Stimulated activated CD4-positive, alpha-beta T cell treated with anti-CD3 and anti-CD28 coated beads, Interleukin-15, amount 100 ng/mL, for 48 hours (primary cell): ENCODE measurements around the gene C18orf54.
"Not testable (repeated sequence)": the region's sequence is repeated elsewhere in the genome, so short reads cannot be mapped to it uniquely, and the experiment has no call there.

ENCODE experiments used
- DNase-seq, 2 donors: peaks; one replicate each; pipeline ENCODE4 v3.0.0-alpha.2; 2020; ENCODE audit warnings: low read depth in 2 of 2

The C18orf54 gene

DNA sequence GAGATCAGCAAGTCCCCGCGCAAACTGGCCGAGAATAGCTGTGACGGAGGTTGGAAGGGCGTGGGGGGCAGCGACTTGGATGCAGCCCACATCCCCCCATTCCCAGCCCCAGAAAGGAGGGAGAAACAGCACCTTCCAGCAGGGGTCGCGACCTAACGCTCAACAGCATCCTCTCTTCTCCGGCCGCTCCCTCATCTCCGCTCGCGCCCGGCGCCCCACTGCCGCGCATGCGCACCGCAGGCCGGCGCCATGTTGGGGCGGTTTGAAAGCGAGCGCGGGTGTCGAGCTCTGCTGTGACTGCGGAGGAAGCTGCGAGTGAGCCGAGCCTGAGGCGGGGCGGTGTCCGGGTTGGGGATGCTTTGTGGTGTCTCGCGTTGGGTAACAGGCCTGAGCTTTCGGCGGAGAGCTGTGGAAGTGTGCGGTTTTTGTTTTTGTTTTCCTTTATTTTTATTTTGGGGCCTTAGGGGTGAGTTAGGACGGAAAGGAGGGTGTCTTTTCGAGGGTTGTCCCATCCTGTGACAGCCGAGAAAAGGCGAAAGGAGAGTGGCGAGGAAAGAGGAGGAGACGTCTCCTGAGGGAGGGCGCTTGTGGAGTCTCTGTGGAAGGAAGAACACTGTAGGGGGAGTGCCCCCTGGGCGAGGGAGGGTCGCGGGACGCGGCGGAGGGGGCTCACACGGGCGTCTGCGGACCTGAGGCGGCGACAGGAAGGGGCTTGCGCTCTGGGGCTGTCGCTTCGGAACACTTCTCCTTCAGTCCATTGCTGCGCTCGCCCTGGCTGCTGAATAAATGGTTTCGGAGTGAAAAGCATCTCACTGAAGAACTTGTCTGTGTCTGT is at the start of gene C18orf54, which contains the start of gene STARD6:
C18orf54 (plus strand) TSS at position 247 of the 835 bp plus-strand sequence. CDS start 2,667 bp downstream, outside the sequence.
STARD6 (minus strand) TSS at position 199 of the 835 bp plus-strand sequence. CDS start 3,285 bp downstream, outside the sequence.
- DNase-seq = peak; percentile 78 to 79

DNA sequence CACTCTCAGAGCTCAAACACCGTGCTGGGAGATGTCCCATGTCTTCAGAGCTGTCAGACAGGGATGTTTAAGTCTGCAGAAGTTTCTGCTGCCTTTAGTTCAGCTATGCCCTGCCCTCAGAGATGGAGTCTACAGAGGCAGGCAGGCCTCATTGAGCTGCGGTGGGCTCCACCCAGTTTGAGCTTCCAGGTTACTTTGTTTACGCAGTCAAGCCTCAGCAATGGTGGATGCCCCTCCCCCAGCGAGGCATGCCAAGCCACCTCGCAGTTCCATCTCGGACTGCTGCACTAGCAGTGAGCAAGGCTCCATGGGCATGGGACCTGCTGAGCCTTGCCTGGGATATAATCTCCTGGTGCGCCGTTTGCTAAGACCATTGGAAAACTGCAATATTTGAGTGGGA is 48.1 kb upstream of the C18orf54 start:
- DNase-seq = not testable (repeated sequence)

DNA sequence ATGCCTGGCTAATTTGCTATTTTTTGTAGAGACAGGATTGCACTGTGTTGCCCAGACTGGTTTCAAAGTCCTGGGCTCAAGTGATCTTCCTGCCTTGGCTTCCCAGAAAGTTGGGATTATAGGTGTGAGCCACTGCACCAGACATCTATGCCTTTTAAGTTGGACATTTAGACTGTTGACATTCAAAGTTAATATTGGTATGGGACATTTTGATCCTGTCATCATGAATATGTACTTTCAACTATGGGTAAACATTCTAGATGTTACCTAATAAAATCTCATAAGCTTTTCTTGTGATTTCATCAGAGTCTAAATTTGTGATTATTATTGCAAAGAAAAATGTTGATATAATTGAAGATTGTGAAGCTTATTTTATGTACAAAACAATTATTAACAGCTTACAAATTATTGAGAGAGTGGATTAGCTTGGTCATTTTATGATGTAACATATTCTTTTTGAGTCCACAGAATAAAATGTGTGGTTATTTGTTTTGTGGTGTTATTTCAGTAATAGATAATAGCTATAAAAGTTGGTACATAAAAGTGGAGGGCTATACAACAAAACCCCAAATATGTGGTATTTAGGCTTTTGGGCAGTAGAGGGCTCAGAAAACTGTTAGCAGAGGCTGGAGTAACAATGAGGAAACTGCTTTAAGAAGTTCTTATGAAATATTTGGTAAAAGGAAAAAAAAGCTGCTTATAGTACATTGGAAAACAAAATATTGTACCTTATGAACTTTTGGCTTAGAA is 41.5 kb upstream of the C18orf54 start:
- DNase-seq = no peak

DNA sequence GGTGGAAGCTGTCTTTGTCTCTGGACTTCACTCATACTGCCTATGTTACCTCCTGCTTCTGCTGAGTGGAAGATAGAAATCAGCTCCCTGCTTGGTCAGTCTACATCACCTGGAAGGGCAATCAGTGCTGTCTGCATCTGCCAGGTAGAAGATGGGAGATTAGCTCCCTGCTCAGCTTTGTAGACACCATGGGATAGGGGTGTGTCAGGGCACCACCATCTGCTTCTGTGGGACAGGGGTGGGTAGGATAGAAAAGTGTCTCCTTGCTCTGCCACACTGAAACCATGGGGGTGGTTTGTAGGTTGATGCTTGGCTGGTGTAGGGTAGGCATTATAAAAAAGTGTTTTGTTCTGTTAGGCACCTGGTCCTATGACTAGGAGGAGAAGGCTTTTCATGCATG is 34.1 kb upstream of the C18orf54 start:
- DNase-seq = no peak

DNA sequence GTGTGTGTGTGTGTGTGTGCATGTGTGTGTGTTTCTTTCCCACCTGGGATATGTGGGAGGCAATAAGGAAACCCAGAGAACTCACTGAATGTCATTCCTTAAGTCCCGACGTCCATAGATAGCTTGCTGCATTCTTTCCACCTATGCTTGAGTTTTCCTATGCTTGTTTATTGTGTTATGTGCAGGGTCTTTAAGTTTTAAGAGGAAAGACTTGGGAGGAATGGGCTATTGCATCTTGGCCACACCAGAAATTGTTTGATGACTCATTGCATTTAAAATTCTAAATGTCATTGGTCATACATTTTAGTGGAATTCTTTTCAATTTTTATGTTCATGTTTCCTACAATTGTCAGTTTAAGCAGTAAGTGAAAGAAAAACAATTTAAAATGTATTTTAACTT is 33.7 kb upstream of the C18orf54 start:
- no peak for DNase-seq

DNA sequence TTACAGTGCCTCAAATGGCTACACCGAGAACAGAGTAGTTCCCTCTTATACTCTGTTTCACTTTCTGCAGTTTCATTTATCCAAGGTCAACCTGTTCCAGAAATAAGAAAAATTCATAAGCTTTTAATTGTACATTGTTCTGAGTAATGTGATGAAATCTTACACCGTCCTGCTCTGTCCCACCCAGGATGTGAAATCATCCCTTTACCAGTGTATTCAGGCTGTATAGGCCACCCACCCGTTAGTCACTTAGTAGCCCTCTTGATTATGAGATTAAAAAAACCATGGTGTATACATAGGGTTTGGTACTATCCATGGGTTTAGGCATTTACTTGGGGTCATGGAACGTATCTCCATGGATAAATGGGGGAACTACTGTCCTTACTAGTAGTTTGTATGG is 29.9 kb upstream of the C18orf54 start:
- DNase-seq = no peak

DNA sequence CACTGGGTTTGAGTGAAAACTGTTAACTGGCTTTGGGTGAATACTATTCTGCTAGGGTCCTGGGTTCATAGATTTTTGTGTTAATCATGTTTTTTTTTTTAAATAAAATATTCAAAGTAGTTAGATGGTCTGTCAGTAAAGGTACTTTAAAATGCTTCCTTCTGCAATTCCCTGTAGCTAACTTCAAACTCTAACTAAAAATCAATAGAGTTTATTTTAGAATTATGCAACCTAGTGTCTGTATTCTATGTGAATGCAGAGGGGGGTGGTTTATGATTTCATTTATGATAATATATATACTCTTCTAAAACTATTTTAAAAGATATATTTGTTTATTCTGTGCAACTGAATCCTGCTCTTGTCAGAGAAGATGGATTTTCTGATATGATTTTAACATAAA is 27.9 kb upstream of the C18orf54 start:
- no peak for DNase-seq

DNA sequence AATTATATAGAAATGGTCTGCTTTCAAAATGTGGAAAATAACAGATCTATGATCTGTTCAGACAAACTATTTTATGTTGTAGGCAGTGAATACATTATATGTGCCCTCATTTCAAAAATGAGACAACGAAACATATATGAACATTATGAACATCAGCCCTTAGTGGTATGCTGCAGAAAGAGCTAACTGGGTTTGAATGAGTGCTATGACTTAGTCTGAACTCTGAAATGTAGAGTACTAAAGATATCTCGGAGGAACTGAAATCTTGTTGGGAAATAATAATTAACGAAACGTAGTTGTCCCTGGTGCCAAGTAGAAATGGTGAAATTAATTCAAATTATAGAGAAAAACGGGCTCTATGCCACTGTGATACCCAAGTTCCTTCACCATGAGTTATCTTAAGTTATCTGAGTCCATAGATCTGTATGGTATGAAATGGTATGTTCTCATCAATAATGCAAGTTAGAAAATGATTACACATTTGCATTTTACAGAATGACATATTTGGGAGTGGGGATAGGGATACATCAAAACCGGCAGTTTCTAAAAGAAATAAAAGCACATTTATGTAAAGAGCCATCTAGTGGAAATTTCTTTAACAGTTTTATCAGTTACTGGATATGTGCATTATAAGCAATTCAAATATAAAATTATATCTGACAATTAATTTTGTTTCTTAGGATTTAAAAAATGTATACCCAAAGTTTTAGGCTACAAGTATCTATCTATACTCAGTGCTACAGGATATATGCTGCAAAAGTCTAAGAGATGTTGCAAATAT is 26.7 kb upstream of the C18orf54 start:
- DNase-seq = no peak

DNA sequence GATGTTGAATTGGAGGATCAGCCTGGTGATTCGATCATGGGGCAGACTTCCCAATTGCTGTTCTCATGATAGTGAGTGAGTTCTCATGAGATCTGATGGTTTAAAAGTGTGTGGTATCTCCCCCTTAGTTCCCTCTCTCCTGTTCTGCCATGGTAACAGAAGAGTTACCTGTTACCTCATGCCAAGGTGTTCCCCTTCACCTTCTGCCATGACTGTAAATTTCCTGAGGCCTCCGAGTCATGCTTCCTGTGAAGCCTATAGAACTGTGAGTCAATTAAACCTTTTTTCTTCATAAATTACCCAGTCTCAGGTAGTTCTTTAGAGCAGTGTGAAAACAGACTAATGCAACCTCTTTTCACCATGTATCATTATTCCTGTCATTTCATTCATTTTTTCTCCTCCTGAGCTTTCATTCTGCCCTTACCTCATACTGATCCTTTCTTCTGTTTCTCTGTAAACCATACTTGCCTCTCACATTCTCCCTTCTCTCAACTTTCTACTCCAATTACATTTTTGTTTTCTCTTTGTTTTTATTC is 22.0 kb upstream of the C18orf54 start:
- peak in 1 of 2 donors; percentile 8 for DNase-seq

DNA sequence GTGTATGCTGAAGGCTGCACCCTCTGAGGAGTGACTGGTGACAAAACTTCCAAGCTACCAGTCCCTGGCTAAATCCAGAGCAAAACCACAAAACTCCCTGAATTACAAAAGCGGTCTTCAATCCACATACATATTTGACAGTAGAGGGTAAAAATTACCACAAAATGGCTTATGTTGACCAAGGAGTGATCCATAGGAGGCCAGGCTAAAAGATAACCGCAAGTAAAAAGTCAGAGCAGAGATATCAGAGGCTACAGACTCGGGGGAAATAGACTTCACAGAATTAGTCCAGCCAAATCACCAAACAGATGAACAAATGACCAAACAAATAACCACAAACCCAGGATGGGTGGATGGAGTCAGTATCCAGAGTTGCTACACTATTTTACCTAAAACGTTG is 19.5 kb upstream of the C18orf54 start:
- DNase-seq = no peak

DNA sequence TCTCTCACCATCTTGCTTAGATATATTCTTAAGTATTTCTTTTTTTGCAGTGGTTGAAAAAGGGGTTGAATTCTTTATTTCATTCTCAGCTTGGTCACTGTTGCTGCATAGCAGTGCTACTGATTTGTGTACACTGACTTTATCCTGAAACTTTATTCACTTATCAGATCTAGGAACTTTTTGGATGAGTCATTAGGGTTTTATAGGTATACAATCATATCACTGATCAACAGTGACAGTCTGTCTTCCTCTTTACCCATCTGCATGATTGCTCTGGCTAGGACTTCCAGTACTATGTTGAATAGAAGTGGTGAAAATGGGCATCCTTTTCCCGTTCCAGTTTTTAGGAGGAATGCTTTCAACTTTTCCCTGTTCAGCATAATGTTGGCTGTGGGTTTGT is 6.5 kb upstream of the C18orf54 start:
- DNase-seq = no peak

DNA sequence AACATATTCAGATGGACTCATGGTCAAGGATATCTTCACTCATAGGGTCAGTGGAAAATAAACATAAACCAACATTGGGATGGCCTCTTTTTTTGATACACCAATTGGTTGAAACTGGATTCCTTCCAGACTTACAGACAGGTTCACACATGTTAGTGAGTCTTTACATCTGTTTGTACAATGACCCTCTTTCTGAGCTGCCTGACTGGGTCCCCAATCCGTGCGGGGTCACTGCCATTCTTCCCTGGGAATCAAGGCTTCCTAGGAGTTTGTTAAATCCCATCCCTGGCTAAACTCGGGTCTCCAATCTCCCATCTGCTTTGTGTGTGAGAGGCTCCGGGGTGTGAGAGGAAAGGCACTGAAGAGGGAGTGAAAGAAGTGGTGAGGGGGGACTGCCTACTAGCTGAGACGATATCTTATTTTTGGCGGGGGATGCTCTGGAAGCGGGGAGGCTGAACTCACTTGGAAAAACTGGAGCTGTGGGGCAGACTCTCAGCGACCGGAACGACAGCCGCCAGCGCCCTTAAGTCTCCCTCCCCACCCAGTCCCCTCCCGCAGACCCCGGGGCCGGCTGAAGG is 535 bp upstream of the C18orf54 start:
- no peak for DNase-seq

DNA sequence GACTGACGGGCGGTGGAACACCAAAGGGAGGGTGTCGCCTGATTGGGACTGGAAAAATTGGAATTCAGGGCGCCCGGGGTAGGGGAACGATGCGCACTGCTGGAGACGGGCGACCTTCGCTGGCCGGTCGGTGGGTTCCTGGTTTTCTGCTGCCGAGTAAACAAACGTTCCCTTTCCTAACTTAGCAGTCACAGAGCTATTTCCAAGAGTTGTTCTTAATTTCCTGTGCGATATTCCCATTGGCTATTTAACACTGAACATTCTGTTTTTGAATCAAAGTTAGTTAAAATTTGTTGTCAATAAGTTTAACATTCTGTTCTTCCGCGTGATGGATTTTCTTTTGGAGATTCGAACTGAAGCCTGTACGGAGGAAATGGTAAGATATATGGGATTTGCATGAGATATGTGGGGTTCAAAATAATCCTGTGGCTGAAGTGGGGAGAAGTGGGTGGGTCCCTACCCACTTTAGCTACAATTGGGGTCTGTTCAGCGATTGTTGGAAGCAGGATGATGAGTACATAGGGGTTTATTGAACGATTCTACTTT is 862 bp downstream of the C18orf54 start:
- DNase-seq = no peak

DNA sequence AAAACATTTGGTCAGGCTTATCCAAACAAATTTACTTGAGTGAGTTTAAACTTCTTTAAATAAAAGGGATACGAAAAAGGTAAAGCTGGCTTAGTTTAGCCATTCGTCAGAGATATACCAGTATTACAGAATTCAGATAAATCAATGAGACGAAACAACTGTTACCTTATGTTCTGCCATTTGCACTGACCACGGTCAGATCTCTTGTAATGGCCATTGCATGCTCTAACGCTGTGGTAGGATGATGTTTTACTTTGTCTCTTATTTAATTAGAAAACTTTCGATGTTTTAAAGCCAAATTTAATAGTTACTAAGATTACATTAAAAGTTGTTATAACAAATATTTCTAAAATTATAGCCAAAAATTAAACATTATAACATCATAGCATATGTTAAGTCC is 1.5 kb downstream of the C18orf54 start:
- no peak for DNase-seq

DNA sequence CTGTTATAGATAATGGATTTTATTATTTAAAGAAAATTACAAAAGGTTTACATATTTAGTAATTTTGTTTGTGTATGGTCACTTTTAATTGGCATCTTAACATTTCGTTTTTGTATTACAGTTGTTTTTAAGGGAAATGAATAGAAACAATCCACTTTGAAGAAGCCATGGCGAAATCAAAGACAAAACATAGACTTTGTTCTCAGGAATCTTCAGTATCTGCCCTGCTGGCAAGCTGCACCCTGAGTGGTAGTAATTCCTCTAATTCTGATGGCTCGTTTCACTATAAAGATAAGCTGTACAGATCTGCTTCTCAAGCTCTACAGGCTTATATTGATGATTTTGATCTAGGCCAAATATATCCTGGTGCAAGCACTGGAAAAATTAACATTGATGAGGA is 2.7 kb downstream of the C18orf54 start:
- no peak for DNase-seq

DNA sequence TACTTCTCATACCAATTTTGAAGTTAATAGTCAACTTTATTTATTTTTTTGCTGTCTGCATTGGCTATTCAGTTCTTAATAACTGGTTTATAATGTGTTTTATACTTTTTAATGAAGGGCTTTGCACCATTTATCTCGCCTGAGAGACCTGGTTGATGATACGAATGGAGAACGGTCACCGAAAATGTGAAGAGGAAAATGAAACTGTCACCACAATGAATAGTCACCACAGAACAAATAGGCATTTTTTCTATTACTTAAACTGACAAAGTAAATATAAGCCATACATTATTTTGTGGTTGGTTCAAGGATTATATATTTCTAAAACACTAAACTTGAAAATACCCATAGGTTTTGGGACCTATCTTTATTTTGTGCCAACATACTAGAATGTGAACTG is 20.4 kb downstream of the C18orf54 start:
- no peak for DNase-seq

DNA sequence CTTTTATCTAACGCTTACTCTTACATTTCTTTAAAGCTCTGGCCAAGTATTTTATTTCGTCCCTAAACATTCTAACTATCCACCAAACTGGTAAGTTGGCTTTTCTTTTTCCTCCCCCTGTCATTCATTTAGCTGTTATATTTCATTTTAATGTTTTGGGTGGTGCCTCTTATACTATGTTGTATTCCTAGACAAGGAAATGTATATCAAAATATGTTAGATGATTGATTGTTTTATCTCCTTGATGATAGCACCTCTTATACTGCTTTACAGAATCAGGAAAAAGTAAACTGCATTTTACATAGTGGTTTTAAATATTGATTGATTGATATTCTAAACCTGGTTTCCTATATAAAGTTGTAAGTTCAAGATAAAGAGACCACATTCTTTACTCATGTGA is 23.9 kb downstream of the C18orf54 start:
- DNase-seq = no peak

DNA sequence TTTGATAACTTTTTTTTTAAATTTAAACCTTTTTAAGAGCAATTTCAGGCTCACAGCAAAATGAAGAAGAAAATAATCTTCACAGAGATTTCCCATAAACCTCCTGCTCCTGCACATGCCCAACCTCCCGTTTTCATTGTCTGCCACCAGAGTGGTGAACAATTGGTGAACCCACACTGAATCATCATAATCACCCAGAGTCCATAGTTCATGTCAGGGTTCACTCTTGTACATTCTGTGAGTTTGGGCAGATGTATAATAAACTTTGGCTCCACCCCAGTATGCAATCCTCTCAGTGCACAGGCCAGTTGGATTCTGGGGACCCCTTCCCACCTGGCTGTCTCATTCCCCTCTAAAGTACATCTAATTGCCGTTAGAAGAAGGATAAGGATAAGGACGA is 24.4 kb downstream of the C18orf54 start:
- no peak for DNase-seq

DNA sequence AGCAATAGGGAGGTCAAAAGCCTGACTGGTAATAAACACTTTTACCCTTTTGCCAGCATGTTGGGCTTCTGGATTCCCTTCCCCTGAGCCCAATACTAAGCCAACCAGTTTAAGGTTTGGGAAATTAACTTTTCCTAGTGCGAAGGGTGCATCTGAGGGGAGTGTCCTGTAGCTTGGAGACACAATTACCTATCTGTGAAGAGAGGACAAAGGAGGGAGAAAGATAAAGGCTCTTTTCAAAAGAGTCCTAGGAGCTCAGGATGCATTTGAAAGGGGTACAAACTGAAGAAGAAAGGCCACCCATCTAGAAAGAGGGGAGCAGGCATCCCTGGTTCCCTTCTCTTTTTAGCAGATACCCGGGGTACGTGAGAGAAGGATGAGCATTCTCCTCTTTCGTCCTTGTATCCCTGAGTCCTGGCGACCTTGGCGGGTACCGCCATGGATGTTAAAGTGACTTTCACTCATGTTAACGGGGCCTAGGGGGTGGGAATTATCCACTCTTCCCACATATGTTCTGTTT is 25.1 kb downstream of the C18orf54 start:
- no peak for DNase-seq

DNA sequence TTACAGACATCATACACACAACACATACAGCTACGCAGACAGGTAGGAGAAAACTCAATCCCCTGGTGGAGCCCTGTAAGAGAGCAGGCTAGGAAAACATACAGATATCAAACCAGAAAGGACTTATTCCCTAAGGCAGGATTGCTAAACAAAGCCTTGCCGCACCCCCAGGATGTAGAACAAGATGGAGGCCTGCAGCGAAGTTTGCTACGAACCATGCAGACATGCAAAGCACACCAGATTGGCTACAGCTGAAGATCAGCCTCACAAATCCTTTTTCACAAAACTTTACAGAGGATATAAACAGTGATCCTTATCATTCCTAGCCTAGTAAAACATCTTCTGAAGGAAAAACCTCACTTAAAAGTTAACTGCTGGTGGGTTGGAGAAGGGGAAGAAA is 28.3 kb downstream of the C18orf54 start:
- no peak for DNase-seq
